Pancreas (tissue), 10 donors: ENCODE results near the gene CEMIP. TPM values are rescaled to one million over a fixed set of nuclear protein-coding genes. Genes with fewer than 3 reads are reported as not detected.

Experiments
- ATAC-seq, 4 donors: fragments of 200-7000 bp; cut with Tn5 transposase; one replicate each; pipeline versions ENCODE4 v1.8.0 to v1.9.1; 2020; ENCODE audit warnings: mild to moderate bottlenecking in 4 of 4, moderate library complexity in 4 of 4
- DNase-seq, 6 donors: peaks; one replicate each; pipeline ENCODE4 v3.0.0-alpha.2; 2020
- FAIRE-seq: peaks from 2 replicates; lab custom pipeline; 2012; peaks lifted over from hg19 to GRCh38; lab: Jason Lieb, UNC
- H3K27ac ChIP-seq, 4 donors: fragments of 200-600 bp; sonication (generic); 1 replicate in 3 of 4; 2 replicates in 1 of 4; pipeline versions ENCODE4 v1.5.0 to v1.8.0; 2020
- H3K27me3 ChIP-seq, 4 donors: fragments of 200-600 bp; one replicate each; pipeline ENCODE4 v1.8.0; 2021
- H3K36me3 ChIP-seq, 3 donors: fragments of 200-600 bp; sonication (generic) in 1 of 3; one replicate each; pipeline versions ENCODE4 v1.5.0 to v1.8.0; 2020 to 2021
- H3K4me1 ChIP-seq, 3 donors: fragments of 200-600 bp; one replicate each; pipeline ENCODE4 v1.8.0; 2021
- H3K4me3 ChIP-seq, 4 donors: fragments of 200-600 bp; sonication (generic) in 2 of 4; one replicate each; pipeline versions ENCODE4 v1.5.0 to v1.8.0; 2020 to 2021
- H3K9me3 ChIP-seq, 4 donors: fragments of 200-600 bp; one replicate each; pipeline ENCODE4 v1.8.0; 2021
- CTCF ChIP-seq, 4 donors: fragments of 200-600 bp; sonication (generic) in 3 of 4; IDR thresholded peaks; one replicate each; pipeline versions ENCODE4 v1.5.0 to v1.8.0; 2021; ENCODE audit warnings: antibody characterized with exemption in 4 of 4
- WGBS, 2 donors: extraction: QIAGEN DNeasy Blood & Tissue Kit; methylation state at CpG; one replicate each; pipeline ENCODE4 v1.1.7; 2013; 5-methylcytosine and 5-hydroxymethylcytosine counted together
- intact Hi-C, 3 donors: fragments of 100-400 bp; cut with DNase I; formaldehyde crosslinking; loops; one replicate each; pipeline versions ENCODE4 v1.11.1 to v1.14.2; 2022
- polyA plus RNA-seq, 2 donors: library from polyadenylated mRNA; stranded (reverse); fragments of 200-250 nt; gene quantifications; one replicate each; pipeline ENCODE4 v1.2.3, GENCODE V29; 2013
- total RNA-seq, 6 donors: library from RNA; stranded (reverse); fragmentation: NEBNext Ultra II Directional in 4 of 6; extraction: Animal tissue kit (Norgen Biotek cat#: 25700) in 4 of 6; gene quantifications; one replicate each; pipeline versions ENCODE4 v1.2.1 to v1.2.4, GENCODE V29; 2021 to 2023
- donor health status: healthy with polysubstance abuse.
- donor health status: DM: no; HTN: no; CAD: no; lungs with moderate emphysema.
- donor health status: DM: no; HTN: no; CAD: no.
- donor health status: control.
- donor health status: control.
- donor health status: Bipolar disorder and iron deficiency.
- donor health status: DM: yes; HTN: yes; CAD: no.
- donor health status: DM: no; HTN: no; CAD: no.
- donor health status: DM: no; HTN: no; CAD: no.
- donor health status: DM: yes; HTN: yes; CAD: no.

Gene CEMIP
- total and polyA plus RNA-seq, 8 donors, result 0.07 to 0.41 (median 0.12) TPM; not detected in 1

- H3K4me3 ChIP-seq, result no peak overlapping the region
- WGBS, 2 donors, result 76 to 89% methylated on average over 8 of the region's 8 CpGs
- H3K27ac ChIP-seq, result no peak overlapping the region
- FAIRE-seq (no peak), ATAC-seq (peak in 3 of 4 donors; percentile 32 to 69 (median 55)), DNase-seq (no peak)
- intact Hi-C loops, result no loop called here
- H3K27me3 ChIP-seq, result no peaks in the 10 kb centered on the region
- TF ChIP-seq CTCF (IDR thresholded peaks at IDR 0.05), result no peak
- no peaks in the 10 kb centered on the region for H3K9me3 ChIP-seq
- no peaks in the 10 kb centered on the region for H3K4me1 ChIP-seq
- H3K36me3 ChIP-seq, result no peaks in the 10 kb centered on the region
Measured at GRCh38 chr15:80849308-80849707, 70.1 kb downstream of the CEMIP start.

GRCh38 chr15:80850941-80851451 lies 71.8 kb downstream of the CEMIP start:
- no peaks in the 10 kb centered on the region for H3K4me1 ChIP-seq
- no peaks in the 10 kb centered on the region for H3K27me3 ChIP-seq
- no peak for FAIRE-seq
- no peak for TF ChIP-seq CTCF (IDR thresholded peaks at IDR 0.05)
- H3K9me3 ChIP-seq, result no peaks in the 10 kb centered on the region
- WGBS, 2 donors, result 43 to 54% methylated on average over 6 of the region's 6 CpGs
- peak in 3 of 4 donors; percentile 14 to 51 (median 43) for ATAC-seq
- no peak overlapping the region for H3K27ac ChIP-seq
- H3K4me3 ChIP-seq, result no peak overlapping the region
- no peaks in the 10 kb centered on the region for H3K36me3 ChIP-seq
- no peak for DNase-seq
- intact Hi-C loops, result no loop called here

- intact Hi-C loops, result no loop called here
- no peak for FAIRE-seq
- H3K27ac ChIP-seq, result no peak overlapping the region
- no peaks in the 10 kb centered on the region for H3K27me3 ChIP-seq
- ATAC-seq, result no peak
- DNase-seq, result no peak
- no peaks in the 10 kb centered on the region for H3K9me3 ChIP-seq
- no peaks in the 10 kb centered on the region for H3K36me3 ChIP-seq
- TF ChIP-seq CTCF (IDR thresholded peaks at IDR 0.05), result no peak
- WGBS, 2 donors, result 39 to 41% methylated on average over 4 of the region's 4 CpGs
- H3K4me3 ChIP-seq, result no peak overlapping the region
- peaks cover 0 to 10% (median 5%) of the 10 kb centered on the region in 3 donors for H3K4me1 ChIP-seq
Measured at GRCh38 chr15:80852676-80853075, 73.5 kb downstream of the CEMIP start.

GRCh38 chr15:80854104-80854503 lies 74.9 kb downstream of the CEMIP start:
- FAIRE-seq, result no peak
- H3K9me3 ChIP-seq, result no peaks in the 10 kb centered on the region
- H3K4me3 ChIP-seq, result no peak overlapping the region
- no peak for TF ChIP-seq CTCF (IDR thresholded peaks at IDR 0.05)
- intact Hi-C loops, result no loop called here
- DNase-seq, result no peak
- peaks cover 0 to 10% (median 5%) of the 10 kb centered on the region in 3 donors for H3K4me1 ChIP-seq
- no peak for ATAC-seq
- H3K27ac ChIP-seq, result no peak overlapping the region
- H3K36me3 ChIP-seq, result no peaks in the 10 kb centered on the region
- 86 to 91% methylated on average over 6 of the region's 6 CpGs for WGBS, 2 donors
- H3K27me3 ChIP-seq, result no peaks in the 10 kb centered on the region

- H3K9me3 ChIP-seq, result no peaks in the 10 kb centered on the region
- TF ChIP-seq CTCF (IDR thresholded peaks at IDR 0.05), result no peak
- intact Hi-C loops, result no loop called here
- no peak for DNase-seq
- 85 to 90% methylated on average over 4 of the region's 4 CpGs for WGBS, 2 donors
- no peak for ATAC-seq
- peaks cover 0 to 10% (median 5%) of the 10 kb centered on the region in 3 donors for H3K4me1 ChIP-seq
- FAIRE-seq, result no peak
- no peak overlapping the region for H3K4me3 ChIP-seq
- H3K36me3 ChIP-seq, result no peaks in the 10 kb centered on the region
- H3K27me3 ChIP-seq, result no peaks in the 10 kb centered on the region
- H3K27ac ChIP-seq, result no peak overlapping the region
Measured at GRCh38 chr15:80855206-80855605, 76.0 kb downstream of the CEMIP start.
